HepG2 (cell line): ENCODE measurements around the gene CSH1. TPM values are rescaled to one million over a fixed set of nuclear protein-coding genes. Genes with fewer than 3 reads are reported as not detected.

Experiments
- ATAC-seq: fragments of 200-7000 bp; cut with Tn5 transposase; 3 replicates; pipeline ENCODE4 v1.9.1; 2020; ENCODE audit warnings: mild to moderate bottlenecking, moderate library complexity
- BruUV-seq: library from RNA; stranded (reverse); fragments of 400-500 nt; replicated peaks from 2 replicates; lab custom pipeline; 2021; lab: Mats Ljungman, UMichigan
- CTCF ChIA-PET: fragments of 300-600 bp; formaldehyde crosslinking; extraction: SDS; loops from one replicate; lab custom pipeline; 2021; ENCODE audit warnings: low total read pairs, inconsistent platforms, low intra/inter-chr PET ratio; lab: Yijun Ruan, JAX
- POLR2A ChIA-PET: fragments of 350-600 bp; sonication (Branson Sonifier 250); formaldehyde crosslinking; loops from one replicate; lab custom pipeline; 2020; ENCODE audit warnings: antibody characterized with exemption, inconsistent platforms; lab: Yijun Ruan, JAX
- DNase-seq: peaks from one replicate; pipeline ENCODE4 v3.0.0-alpha.2; 2015; ENCODE audit warnings: low spot score
- FAIRE-seq: peaks from 3 replicates; lab custom pipeline; 2011; peaks lifted over from hg19 to GRCh38; lab: Jason Lieb, UNC
- H2AFZ ChIP-seq: one replicate; pipeline ENCODE4 v1.6.1; 2011; ENCODE audit warnings: low read length, inconsistent platforms
- H3K27ac ChIP-seq: fragments of 300-600 bp; 3 replicates; pipeline ENCODE4 v1.8.0; 2011; ENCODE audit warnings: mixed run types, mild to moderate bottlenecking, mixed read lengths, low read length, inconsistent platforms; ENCODE audit not compliant: insufficient read depth; ENCODE audit errors: extremely low read length
- H3K27me3 ChIP-seq, 2 experiments: fragments of 200-600 bp in 1 of 2; 2 replicates in 1 of 2; 3 replicates in 1 of 2; pipeline versions ENCODE4 v1.6.0 to v1.8.0; 2011; ENCODE audit warnings: low read length in 2 of 2, mild to moderate bottlenecking in 2 of 2, moderate library complexity in 2 of 2, inconsistent platforms in 1 of 2; ENCODE audit not compliant: insufficient read depth in 2 of 2, control insufficient read depth in 1 of 2
- H3K36me3 ChIP-seq, 2 experiments: fragments of 200-600 bp in 1 of 2; replicated peaks in 1 of 2; 2 replicates in 1 of 2; 3 replicates in 1 of 2; pipeline versions ENCODE4 v1.5.1 to v1.8.0; 2011; ENCODE audit warnings: low read length in 2 of 2, inconsistent platforms in 1 of 2; ENCODE audit not compliant: insufficient read depth in 2 of 2, control insufficient read depth in 1 of 2
- H3K4me1 ChIP-seq: 2 replicates; pipeline ENCODE4 v1.5.1; 2012; ENCODE audit warnings: low read length, inconsistent platforms; ENCODE audit not compliant: insufficient read depth
- H3K4me2 ChIP-seq: 2 replicates; pipeline ENCODE4 v1.6.0; 2011; ENCODE audit warnings: low read depth, low read length, inconsistent platforms
- H3K4me3 ChIP-seq, 3 experiments: fragments of 200-600 bp in 1 of 3; sonication (generic), shearing (Covaris generic) in 1 of 3; replicated peaks in 1 of 3; 2 replicates each; pipeline ENCODE4 v1.5.1; 2011 to 2016; ENCODE audit warnings: low read length in 3 of 3, inconsistent platforms in 2 of 3, low read depth in 2 of 3, mild to moderate bottlenecking in 2 of 3, control low read depth in 1 of 3, mixed read lengths in 1 of 3; ENCODE audit not compliant: insufficient read depth in 1 of 3
- H3K79me2 ChIP-seq: one replicate; pipeline ENCODE4 v1.6.1; 2011; ENCODE audit warnings: low read length, inconsistent platforms; ENCODE audit not compliant: insufficient read depth
- H3K9ac ChIP-seq: 2 replicates; pipeline ENCODE4 v1.6.0; 2011; ENCODE audit warnings: mild to moderate bottlenecking, low read depth, low read length, inconsistent platforms; ENCODE audit not compliant: insufficient read depth
- H3K9me3 ChIP-seq: 2 replicates; pipeline ENCODE4 v1.5.1; 2012; ENCODE audit warnings: mild to moderate bottlenecking, low read length
- H4K20me1 ChIP-seq: 2 replicates; pipeline ENCODE4 v1.6.0; 2011; ENCODE audit warnings: inconsistent platforms, mild to moderate bottlenecking, low read length, moderate library complexity; ENCODE audit not compliant: insufficient read depth
- ARID4A ChIP-seq: sonication (generic); formaldehyde crosslinking; IDR thresholded peaks from 2 replicates; pipeline ENCODE4 v1.5.0; 2020; ENCODE audit warnings: mild to moderate bottlenecking, missing genetic modification reagents, borderline replicate concordance
- IRX3 ChIP-seq: sonication (generic); formaldehyde crosslinking; IDR thresholded peaks from 2 replicates; pipeline ENCODE4 v1.8.1; 2023; ENCODE audit warnings: mild to moderate bottlenecking, low read depth, missing genetic modification reagents, borderline replicate concordance
- MZF1 ChIP-seq: sonication (generic); formaldehyde crosslinking; IDR thresholded peaks from 2 replicates; pipeline ENCODE4 v1.8.1; 2023; ENCODE audit warnings: mild to moderate bottlenecking, missing genetic modification reagents, borderline replicate concordance
- NFATC3 ChIP-seq: sonication (generic); formaldehyde crosslinking; IDR thresholded peaks from 2 replicates; pipeline ENCODE4 v1.5.1; 2020; ENCODE audit warnings: mild to moderate bottlenecking, missing genetic modification reagents
- ZNF343 ChIP-seq: sonication (generic); formaldehyde crosslinking; IDR thresholded peaks from 2 replicates; pipeline ENCODE4 v1.4.0; 2020; ENCODE audit warnings: mild to moderate bottlenecking, missing genetic modification reagents
- ZNF543 ChIP-seq: sonication (generic); formaldehyde crosslinking; IDR thresholded peaks from 2 replicates; pipeline ENCODE4 v1.4.0; 2020; ENCODE audit warnings: mild to moderate bottlenecking, missing genetic modification reagents
- ZNF607 ChIP-seq: sonication (generic); formaldehyde crosslinking; IDR thresholded peaks from 2 replicates; pipeline ENCODE4 v1.5.1; 2020; ENCODE audit warnings: missing genetic modification reagents, mild to moderate bottlenecking, borderline replicate concordance
- ZNF800 ChIP-seq: sonication (generic); formaldehyde crosslinking; IDR thresholded peaks from 2 replicates; pipeline ENCODE4 v1.4.0; 2020; ENCODE audit warnings: missing genetic modification reagents
- ZSCAN25 ChIP-seq: sonication (generic); formaldehyde crosslinking; IDR thresholded peaks from 2 replicates; pipeline ENCODE4 v1.8.0; 2022; ENCODE audit warnings: mild to moderate bottlenecking, missing genetic modification reagents
- WGBS: methylation state at CpG from one replicate; pipeline ENCODE4 v1.1.6; 2017; ENCODE audit warnings: low lambda C conversion rate; 5-methylcytosine and 5-hydroxymethylcytosine counted together
- in situ Hi-C: cut with HindIII; loops from 2 replicates; pipeline ENCODE4 v1.10.0; 2017; ENCODE audit warnings: low pct_unique_long_range_greater_than_20kb; ENCODE audit not compliant: extremely low pct_ligation_motif_present
- intact Hi-C: fragments of 100-400 bp; cut with micrococcal nuclease; formaldehyde crosslinking; loops from one replicate; pipeline ENCODE4 v1.10.0; 2022; ENCODE audit not compliant: unreplicated experiment
- polyA plus RNA-seq, 8 experiments: library from polyadenylated mRNA; depleted of rRNA in 3 of 8; stranded (reverse) in 7 of 8; unstranded in 1 of 8; fragments of >200 nt; fragmentation: Illumina TruSeq in 4 of 8; extraction: Trizol in 4 of 8; gene quantifications; 2 replicates each; pipeline versions ENCODE4 v1.2.1 to v1.2.3, GENCODE V29; 2011 to 2016; ENCODE audit warnings: low read depth in 4 of 8, missing spikeins in 1 of 8, mixed read lengths in 1 of 8; ENCODE audit not compliant: insufficient read depth in 1 of 8
- total RNA-seq, 5 experiments: library from RNA; depleted of rRNA; stranded (reverse); fragments of >200 nt; fragmentation: Illumina TruSeq; extraction: Trizol; gene quantifications; 2 replicates each; pipeline ENCODE4 v1.2.3, GENCODE V29; 2016; ENCODE audit warnings: low read depth in 1 of 5

The CSH1 gene
- total and polyA plus RNA-seq, 2 of the 13 experiments (the other 11 are each of a cell fraction or from before 2014, with no cell fraction given): not detected

- BruUV-seq: no TSS peak
- Histone ChIP-seq H3K9ac (no peak overlapping the region), H3K27ac (no peak overlapping the region), H4K20me1 (no peaks in the 10 kb centered on the region), H3K9me3 (no peaks in the 10 kb centered on the region), H3K36me3 (no peaks in the 10 kb centered on the region), H3K4me1 (no peaks in the 10 kb centered on the region), H3K4me3 (no peak overlapping the region), H2AFZ (no peak overlapping the region), H3K4me2 (no peak overlapping the region), H3K27me3 (peaks cover 2 to 54% of the 10 kb centered on the region in 2 experiments; a peak in 3 of 5 replicates), H3K79me2 (no peaks in the 10 kb centered on the region)
- CTCF ChIA-PET: no interaction called here
- 7% methylated on average over 4 of the region's 4 CpGs for WGBS
- ATAC-seq (no peak), DNase-seq (no peak), FAIRE-seq (no peak)
- in situ Hi-C loops (no loop called here), intact Hi-C loops (no loop called here)
- POLR2A ChIA-PET: no interaction called here
- no peak for TF ChIP-seq ZSCAN25 (CRISPR knock-in tag)
- TF ChIP-seq MZF1 (CRISPR knock-in tag): no peak
- no peak for TF ChIP-seq ARID4A
- no peak for TF ChIP-seq ZNF607 (CRISPR knock-in tag)
- TF ChIP-seq ZNF343: no peak
- no peak for TF ChIP-seq NFATC3
- no peak for TF ChIP-seq ZNF543 (CRISPR knock-in tag)
- no peak for TF ChIP-seq ZNF800 (CRISPR knock-in tag)
- no peak for TF ChIP-seq IRX3 (CRISPR knock-in tag)
- TF ChIP-seq, all 625 proteins: peak for 0
Measured at GRCh38 chr17:63937920-63938319, 41.5 kb upstream of the CSH1 start.
